ENCODE data around the gene SRRM4. TPM values are rescaled to one million over a fixed set of nuclear protein-coding genes. Genes with fewer than 3 reads are reported as not detected.
"Not testable (repeated sequence)": the region's sequence is repeated elsewhere in the genome, so short reads cannot be mapped to it uniquely, and the experiment has no call there.

SRRM4 gene
- total RNA-seq, 3 donors from 2014 or later, result 0.32 TPM; not detected in 2

DNA sequence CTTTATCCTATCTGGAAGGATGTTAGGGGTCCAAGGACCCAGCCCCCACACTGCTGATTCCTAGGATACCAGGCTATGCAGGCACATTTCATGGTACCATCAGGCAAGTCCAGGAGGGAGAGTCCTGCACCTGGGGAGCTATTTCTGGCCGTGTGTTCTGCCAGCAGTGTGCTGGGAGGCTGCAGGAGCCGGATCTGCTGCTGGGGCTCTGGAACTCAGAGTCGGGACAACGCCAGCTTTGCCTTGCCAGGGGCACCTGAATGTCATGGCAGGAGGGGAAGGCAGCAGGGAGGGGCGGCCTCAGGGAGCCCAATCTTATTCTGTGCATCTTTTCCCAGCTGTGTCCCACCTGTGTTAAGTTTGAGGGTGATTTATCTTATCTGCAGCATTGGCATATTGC is 17.8 kb downstream of the SRRM4 start:
- Histone ChIP-seq H3K9me3 (no peaks in the 10 kb centered on the region), H3K36me3 (ENCODE audit: low read depth) (no peaks in the 10 kb centered on the region), H3K4me1 (ENCODE audit: low read depth) (no peaks in the 10 kb centered on the region), H3K4me3 (no peak overlapping the region)
- ATAC-seq, result no peak
- intact Hi-C loops (cut with DNase I, micrococcal nuclease), result no loop called here
- no peak for DNase-seq
- TF ChIP-seq, protein P1, sequence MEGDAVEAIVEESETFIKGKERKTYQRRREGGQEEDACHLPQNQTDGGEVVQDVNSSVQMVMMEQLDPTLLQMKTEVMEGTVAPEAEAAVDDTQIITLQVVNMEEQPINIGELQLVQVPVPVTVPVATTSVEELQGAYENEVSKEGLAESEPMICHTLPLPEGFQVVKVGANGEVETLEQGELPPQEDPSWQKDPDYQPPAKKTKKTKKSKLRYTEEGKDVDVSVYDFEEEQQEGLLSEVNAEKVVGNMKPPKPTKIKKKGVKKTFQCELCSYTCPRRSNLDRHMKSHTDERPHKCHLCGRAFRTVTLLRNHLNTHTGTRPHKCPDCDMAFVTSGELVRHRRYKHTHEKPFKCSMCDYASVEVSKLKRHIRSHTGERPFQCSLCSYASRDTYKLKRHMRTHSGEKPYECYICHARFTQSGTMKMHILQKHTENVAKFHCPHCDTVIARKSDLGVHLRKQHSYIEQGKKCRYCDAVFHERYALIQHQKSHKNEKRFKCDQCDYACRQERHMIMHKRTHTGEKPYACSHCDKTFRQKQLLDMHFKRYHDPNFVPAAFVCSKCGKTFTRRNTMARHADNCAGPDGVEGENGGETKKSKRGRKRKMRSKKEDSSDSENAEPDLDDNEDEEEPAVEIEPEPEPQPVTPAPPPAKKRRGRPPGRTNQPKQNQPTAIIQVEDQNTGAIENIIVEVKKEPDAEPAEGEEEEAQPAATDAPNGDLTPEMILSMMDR (IDR thresholded peaks at IDR 0.05), result no peak

DNA sequence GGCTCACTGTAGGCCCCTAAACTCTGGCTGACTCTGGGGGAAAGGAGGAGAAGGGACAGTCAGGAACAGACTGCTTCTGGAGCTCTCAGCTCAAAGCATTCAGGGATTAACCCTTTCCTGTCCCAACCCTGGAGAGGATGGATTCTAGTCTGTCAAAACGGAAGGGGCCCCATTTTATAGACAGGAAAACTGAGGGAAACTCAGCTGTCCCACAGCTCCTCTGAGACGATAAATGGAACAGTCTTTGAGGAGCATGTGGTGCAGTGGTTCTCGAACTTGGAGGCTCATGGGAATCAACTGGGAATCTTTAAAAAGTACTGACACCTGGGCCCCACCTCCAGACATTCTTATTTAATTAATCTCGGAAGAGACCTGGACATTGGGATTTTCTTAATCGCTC is 23.7 kb downstream of the SRRM4 start:
- no peaks in the 10 kb centered on the region for H3K36me3 ChIP-seq (ENCODE audit: low read depth)
- TF ChIP-seq, protein P1 (IDR thresholded peaks at IDR 0.05), result no peak
- no peaks in the 10 kb centered on the region for H3K4me1 ChIP-seq (ENCODE audit: low read depth)
- DNase-seq (no peak), ATAC-seq (no peak)
- H3K9me3 ChIP-seq, result no peaks in the 10 kb centered on the region
- intact Hi-C loops (cut with DNase I, micrococcal nuclease), result no loop called here
- H3K4me3 ChIP-seq, result no peak overlapping the region

DNA sequence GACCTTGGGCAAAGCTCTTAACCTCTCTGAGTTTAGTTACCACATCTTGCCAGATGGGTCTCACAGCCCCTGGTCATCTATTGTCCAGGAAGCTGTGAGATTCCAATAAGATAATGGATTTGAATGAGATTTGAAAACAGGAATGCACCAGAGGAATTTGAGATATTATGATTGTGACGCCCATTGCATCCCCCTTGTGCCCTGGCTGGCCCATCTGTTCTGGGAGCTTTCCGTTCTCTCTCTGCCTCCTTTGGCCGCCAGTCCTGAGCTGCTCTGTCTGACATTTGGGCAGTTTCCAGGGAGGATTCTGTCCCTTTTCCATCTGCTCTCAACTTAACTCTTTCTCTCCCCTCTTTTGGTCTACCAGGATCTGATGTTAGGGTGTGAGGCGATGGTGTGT is 24.6 kb downstream of the SRRM4 start:
- ATAC-seq (no peak), DNase-seq (no peak)
- no peaks in the 10 kb centered on the region for H3K9me3 ChIP-seq
- intact Hi-C loops (cut with DNase I, micrococcal nuclease), result no loop called here
- no peak overlapping the region for H3K4me3 ChIP-seq
- TF ChIP-seq, protein P1 (IDR thresholded peaks at IDR 0.05), result no peak
- no peaks in the 10 kb centered on the region for H3K36me3 ChIP-seq (ENCODE audit: low read depth)
- no peaks in the 10 kb centered on the region for H3K4me1 ChIP-seq (ENCODE audit: low read depth)

DNA sequence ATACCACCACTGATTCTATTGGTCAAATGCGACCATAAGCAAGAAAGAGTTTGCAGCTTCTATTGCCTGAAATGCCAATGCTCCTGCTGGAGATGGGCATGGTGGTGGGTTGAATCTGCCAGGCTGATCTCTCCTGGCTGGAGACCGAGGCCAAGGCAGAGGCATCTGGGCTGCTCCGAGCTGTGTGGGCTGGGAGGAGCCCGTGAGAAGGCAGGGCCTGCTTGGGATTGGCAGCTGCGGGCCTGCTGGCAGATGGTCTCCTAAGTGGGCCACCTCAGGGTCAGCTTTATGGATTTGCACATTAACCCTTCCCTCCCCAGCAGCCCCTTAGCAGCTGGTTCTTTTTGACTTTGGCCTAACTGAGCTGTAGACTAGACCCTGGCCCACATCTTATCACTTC is 25.4 kb downstream of the SRRM4 start:
- Histone ChIP-seq H3K36me3 (ENCODE audit: low read depth) (no peaks in the 10 kb centered on the region), H3K9me3 (no peaks in the 10 kb centered on the region), H3K4me3 (no peak overlapping the region), H3K4me1 (ENCODE audit: low read depth) (no peaks in the 10 kb centered on the region)
- TF ChIP-seq, protein P1 (IDR thresholded peaks at IDR 0.05), result no peak
- intact Hi-C loops (cut with DNase I, micrococcal nuclease), result no loop called here
- ATAC-seq (no peak), DNase-seq (no peak)

DNA sequence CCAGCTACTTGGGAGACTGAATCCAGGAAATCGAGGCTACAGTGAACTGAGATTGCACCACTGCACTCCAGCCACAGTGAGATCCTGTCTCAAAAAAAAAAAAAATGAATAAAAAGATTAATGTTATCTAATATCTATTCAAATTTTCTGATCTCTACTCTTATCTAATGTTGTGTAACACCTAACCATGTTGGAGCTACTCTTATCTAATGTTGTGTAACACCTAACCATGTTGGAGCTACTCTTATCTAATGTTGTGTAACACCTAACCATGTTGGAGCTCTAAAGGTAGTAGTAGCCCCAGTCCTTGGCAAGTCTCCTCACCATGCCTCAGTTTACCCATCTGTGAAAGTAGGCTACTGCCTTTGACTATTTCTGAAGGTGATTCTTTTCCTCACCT is 26.9 kb downstream of the SRRM4 start:
- H3K9me3 ChIP-seq; intact Hi-C loops (cut with DNase I, micrococcal nuclease); ATAC-seq; H3K36me3 ChIP-seq (ENCODE audit: low read depth); H3K4me1 ChIP-seq (ENCODE audit: low read depth); H3K4me3 ChIP-seq; DNase-seq: not testable (repeated sequence)

DNA sequence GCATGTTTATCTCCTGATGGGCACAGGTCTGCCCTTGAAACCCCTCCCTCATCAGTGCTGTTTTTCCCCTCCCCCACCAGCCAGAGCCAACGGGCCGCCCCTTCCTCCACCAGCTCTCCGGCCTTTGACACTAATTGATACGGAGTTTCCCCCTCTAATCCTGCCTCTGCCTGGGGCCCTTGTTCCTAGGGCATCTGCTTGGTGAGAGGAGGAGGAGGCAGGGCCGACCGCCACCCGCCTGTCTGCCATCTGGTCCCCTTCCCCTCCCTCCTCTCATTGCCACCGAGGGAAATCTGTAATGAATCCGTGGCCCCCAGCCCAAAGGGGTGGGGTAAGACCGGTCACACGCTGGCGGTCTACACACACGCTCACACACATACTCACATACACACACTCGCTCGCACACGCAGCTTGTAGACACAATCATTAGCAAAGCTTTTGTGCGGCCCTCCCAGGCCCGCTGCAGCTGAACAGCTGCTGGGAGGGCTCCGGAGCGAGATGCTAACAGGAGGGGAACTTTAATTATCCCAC is 27.4 kb downstream of the SRRM4 start:
- DNase-seq, result no peak
- TF ChIP-seq, protein P1 (IDR thresholded peaks at IDR 0.05), result no peak
- intact Hi-C loops (cut with DNase I, micrococcal nuclease), result no loop called here
- Histone ChIP-seq H3K4me1 (ENCODE audit: low read depth) (no peaks in the 10 kb centered on the region), H3K9me3 (no peaks in the 10 kb centered on the region), H3K36me3 (ENCODE audit: low read depth) (no peaks in the 10 kb centered on the region), H3K4me3 (no peak overlapping the region)
- ATAC-seq, result no peak
